Testis (tissue), 2 donors: ENCODE results near the gene CCND3.

Experiments
- POLR2A ChIP-seq: fragments of 450-650 bp; IDR thresholded peaks from one replicate; pipeline ENCODE4 v1.6.1; 2017; ENCODE audit warnings: antibody characterized with exemption, mild to moderate bottlenecking, moderate library complexity
- TF ChIP-seq, protein P1 (sequence below), 3 experiments: fragments of 450-650 bp in 2 of 3; fragments of 200-600 bp in 1 of 3; sonication (generic) in 1 of 3; IDR thresholded peaks; one replicate each; pipeline ENCODE4 v1.5.1; 2016 to 2019; ENCODE audit warnings: antibody characterized with exemption in 3 of 3, mild to moderate bottlenecking in 2 of 3, moderate library complexity in 1 of 3

DNA sequence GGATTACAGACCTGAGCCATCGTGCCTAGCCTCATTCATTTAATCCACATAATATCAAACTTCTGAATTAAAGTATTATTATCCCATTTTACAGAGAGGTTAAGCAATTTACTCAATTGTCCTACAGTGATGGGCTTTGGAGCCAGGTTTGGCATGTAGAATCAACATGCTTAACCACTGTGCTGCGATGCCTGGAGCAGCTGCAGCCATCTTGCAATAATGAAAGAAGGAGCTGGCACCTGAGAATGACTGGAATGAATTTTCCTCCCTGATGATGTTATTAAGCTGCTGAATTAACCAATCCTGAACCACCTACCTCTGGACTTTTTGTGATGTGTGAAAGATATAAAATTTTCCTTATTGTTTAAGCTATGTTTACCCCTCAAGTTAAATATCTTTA is 13.1 kb upstream of the CCND3 start:
- TF ChIP-seq, protein P1, sequence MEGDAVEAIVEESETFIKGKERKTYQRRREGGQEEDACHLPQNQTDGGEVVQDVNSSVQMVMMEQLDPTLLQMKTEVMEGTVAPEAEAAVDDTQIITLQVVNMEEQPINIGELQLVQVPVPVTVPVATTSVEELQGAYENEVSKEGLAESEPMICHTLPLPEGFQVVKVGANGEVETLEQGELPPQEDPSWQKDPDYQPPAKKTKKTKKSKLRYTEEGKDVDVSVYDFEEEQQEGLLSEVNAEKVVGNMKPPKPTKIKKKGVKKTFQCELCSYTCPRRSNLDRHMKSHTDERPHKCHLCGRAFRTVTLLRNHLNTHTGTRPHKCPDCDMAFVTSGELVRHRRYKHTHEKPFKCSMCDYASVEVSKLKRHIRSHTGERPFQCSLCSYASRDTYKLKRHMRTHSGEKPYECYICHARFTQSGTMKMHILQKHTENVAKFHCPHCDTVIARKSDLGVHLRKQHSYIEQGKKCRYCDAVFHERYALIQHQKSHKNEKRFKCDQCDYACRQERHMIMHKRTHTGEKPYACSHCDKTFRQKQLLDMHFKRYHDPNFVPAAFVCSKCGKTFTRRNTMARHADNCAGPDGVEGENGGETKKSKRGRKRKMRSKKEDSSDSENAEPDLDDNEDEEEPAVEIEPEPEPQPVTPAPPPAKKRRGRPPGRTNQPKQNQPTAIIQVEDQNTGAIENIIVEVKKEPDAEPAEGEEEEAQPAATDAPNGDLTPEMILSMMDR (IDR thresholded peaks at IDR 0.05) = no peak
- TF ChIP-seq POLR2A = no peak
